ENCODE data around the gene PNLIPRP2. TPM values are rescaled to one million over a fixed set of nuclear protein-coding genes. Genes with fewer than 3 reads are reported as not detected.
A peak's percentile ranks its signal among the peaks of the same experiment; 100 is the strongest.

The PNLIPRP2 gene
- total RNA-seq, 4 donors from 2014 or later, result not detected

- DNase-seq (ENCODE audit: low spot score) (no peak), ATAC-seq (ENCODE audit: low FRiP score) (peak; percentile 55)
- TF ChIP-seq CTCF (IDR thresholded peaks at IDR 0.05), result no peak
Measured at GRCh38 chr10:116669832-116670644, 49.3 kb downstream of the PNLIPRP2 start.

GRCh38 chr10:116670706-116671105 lies 50.0 kb downstream of the PNLIPRP2 start:
- DNase-seq (ENCODE audit: low spot score) (no peak), ATAC-seq (ENCODE audit: low FRiP score) (no peak)
- TF ChIP-seq CTCF (IDR thresholded peaks at IDR 0.05), result no peak

- no peak for TF ChIP-seq CTCF (IDR thresholded peaks at IDR 0.05)
- no peak for DNase-seq (ENCODE audit: low spot score)
- ATAC-seq (ENCODE audit: low FRiP score), result no peak
Measured at GRCh38 chr10:116671274-116671926, 50.6 kb downstream of the PNLIPRP2 start.

- no peak for DNase-seq (ENCODE audit: low spot score)
- no peak for ATAC-seq (ENCODE audit: low FRiP score)
- TF ChIP-seq CTCF (IDR thresholded peaks at IDR 0.05), result no peak
Measured at GRCh38 chr10:116672891-116673290, 52.1 kb downstream of the PNLIPRP2 start.

GRCh38 chr10:116673866-116674265 lies 53.1 kb downstream of the PNLIPRP2 start:
- DNase-seq (ENCODE audit: low spot score) (no peak), ATAC-seq (ENCODE audit: low FRiP score) (no peak)
- TF ChIP-seq CTCF (IDR thresholded peaks at IDR 0.05), result no peak

- DNase-seq (ENCODE audit: low spot score) (no peak), ATAC-seq (ENCODE audit: low FRiP score) (no peak)
- TF ChIP-seq CTCF (IDR thresholded peaks at IDR 0.05), result no peak
Measured at GRCh38 chr10:116674901-116675423, 54.2 kb downstream of the PNLIPRP2 start.
